GM04503 (cell line): ENCODE measurements around the gene HKDC1.
"Not testable (repeated sequence)": the region's sequence is repeated elsewhere in the genome, so short reads cannot be mapped to it uniquely, and the experiment has no call there.

ENCODE experiments used
- DNase-seq: peaks from one replicate; pipeline ENCODE4 v3.0.0-alpha.2; 2012; ENCODE audit warnings: low read depth

The HKDC1 gene

DNA sequence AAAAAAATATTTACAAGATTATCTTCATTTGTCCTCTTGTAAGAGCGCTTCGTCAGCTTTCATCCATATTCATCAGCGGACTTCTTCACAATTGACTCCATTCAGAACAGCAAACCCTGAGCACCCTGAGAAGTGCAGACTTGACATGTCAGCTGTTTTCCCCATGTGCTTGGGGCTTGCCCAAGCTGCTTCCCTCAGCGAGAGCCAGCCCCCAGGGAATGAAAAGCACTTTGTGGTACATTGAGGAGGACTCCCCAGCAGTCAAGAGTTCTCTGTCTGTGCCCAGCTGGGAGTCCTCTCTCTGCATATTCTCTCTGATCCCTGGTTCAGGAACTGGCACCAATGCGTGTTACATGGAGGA lies 22.7 kb downstream of the HKDC1 start:
- DNase-seq, result no peak

GRCh38 chr10:69243817-69244216 lies 23.7 kb downstream of the HKDC1 start:
- no peak for DNase-seq

GRCh38 chr10:69246036-69246435 lies 25.9 kb downstream of the HKDC1 start:
- DNase-seq, result no peak

DNA sequence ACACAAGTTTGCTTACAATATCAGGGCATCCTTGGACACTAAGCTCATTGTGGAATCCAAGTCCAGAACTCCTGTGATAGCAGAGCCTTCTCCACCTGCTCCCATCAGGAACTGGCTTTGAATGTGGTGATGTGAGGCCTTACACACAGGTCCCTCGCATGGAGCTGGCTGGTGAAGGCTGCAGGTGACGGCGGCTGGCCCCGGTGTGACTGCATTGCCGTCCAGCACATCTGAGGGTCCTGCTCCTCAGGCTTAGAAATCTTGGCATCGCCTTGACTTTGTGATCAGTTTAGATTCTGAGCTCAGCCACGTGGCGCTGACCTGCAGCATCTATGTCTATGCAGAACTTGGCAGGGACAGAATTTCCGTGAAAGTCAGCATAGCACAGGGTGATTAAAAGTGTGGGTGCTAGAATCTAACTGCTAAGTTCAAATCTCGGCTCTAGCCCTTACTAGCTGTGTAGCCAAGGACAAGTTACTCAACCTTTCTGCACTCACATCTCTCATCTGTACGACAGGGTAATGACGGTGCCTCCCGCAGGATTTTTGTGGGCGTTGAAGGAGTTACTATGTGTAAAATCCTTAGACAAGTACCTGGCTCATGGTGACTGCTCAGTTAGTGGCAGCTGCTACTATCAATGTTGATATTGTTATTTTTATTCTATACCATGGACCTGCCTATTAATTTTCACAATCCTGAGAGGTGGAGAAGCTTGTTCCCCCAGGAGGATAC lies 26.6 kb downstream of the HKDC1 start:
- no peak for DNase-seq

DNA sequence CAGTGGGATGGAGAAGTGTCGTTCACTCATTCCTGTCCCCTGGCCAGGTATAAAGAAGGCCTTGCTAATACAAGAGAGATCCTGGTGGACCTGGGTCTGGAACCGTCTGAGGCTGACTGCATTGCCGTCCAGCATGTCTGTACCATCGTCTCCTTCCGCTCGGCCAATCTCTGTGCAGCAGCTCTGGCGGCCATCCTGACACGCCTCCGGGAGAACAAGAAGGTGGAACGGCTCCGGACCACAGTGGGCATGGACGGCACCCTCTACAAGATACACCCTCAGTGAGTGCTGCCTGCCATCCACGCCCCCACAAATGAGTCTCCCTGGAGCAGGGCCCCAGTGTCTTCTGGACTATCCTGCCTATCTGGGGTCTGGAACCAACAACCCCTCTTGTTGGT lies 27.2 kb downstream of the HKDC1 start:
- DNase-seq, result no peak

GRCh38 chr10:69248117-69248730 lies 28.1 kb downstream of the HKDC1 start:
- no peak for DNase-seq

- DNase-seq, result no peak
Measured at GRCh38 chr10:69250041-69250440, 29.9 kb downstream of the HKDC1 start.

GRCh38 chr10:69251417-69251816 lies 31.3 kb downstream of the HKDC1 start:
- DNase-seq, result not testable (repeated sequence)

DNA sequence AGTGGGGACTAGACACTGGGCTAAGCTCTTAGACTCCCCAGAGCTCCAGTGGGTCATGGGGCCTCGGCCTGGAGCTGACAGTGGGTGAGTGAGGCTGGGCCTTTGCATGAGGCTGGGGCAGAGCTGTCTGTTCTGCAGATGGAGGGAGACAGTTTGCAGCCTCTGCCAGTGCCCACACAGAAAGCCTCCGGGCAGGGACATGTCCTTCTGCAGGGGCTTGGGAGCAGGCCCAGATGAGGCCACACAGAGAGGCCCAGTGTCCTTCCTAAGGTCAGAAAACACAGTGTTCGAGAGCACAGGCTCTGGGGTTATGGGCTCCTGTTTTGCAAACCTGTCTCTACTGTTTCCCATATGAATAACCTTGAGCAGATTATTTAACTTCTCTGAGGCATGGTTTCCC lies 33.0 kb downstream of the HKDC1 start:
- no peak for DNase-seq

DNA sequence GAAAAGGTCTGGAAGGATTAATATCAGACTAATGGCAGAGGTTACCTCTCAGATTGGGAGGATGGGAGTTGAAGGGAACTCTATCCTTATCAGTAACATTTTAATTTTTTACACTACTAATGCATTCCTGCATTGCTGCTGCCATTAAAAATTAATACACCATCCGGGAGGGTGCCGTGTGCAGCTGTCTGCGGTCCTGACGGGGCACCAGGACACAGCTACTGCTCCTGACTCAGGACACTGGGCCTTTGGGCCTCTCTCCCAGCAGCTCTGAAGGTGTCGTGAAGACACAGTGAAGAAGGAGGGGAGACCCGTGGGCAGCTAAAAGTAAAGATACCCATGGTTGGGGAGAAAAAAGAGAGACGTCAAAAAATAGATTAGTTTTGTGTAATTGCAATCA lies 34.7 kb downstream of the HKDC1 start:
- no peak for DNase-seq

GRCh38 chr10:69259547-69260243 lies 39.6 kb downstream of the HKDC1 start:
- DNase-seq, result no peak

DNA sequence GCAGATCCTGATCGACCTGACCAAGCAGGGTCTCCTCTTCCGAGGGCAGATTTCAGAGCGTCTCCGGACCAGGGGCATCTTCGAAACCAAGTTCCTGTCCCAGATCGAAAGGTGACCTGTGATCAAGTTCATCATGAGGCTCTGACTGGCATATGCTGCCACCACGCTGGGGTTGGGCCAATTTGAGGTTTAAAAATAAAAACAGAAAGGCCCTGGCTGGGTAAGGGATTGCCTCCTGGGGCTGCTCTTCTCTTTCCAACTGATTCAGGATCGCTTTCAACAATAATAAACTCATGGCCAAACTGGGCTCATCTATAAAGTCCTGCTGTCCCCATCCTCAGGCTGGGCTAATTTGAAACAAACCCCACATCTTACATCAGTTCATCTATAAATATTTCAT lies 41.1 kb downstream of the HKDC1 start:
- no peak for DNase-seq

DNA sequence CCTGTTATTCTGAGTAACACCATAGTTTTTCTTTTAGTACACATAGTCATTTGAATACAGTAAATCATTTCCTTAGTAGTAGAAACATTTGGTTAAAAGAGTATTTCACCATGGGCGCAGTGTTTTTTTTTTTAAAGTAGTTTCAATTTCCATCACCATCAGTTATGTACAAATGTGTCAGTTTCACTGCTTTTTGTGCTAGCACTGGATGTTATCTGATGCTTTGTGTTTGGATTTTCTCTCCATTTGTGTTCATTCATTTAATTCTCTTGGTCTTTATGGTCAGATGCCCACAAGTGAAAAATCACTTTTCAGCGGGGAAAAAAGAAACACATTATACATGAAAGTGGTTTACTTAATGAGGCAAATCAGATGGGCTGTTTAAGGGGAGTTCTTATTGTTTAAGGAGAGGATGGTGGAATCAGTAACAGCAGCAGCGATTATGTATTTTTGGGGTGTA lies 42.2 kb downstream of the HKDC1 start:
- DNase-seq, result no peak

DNA sequence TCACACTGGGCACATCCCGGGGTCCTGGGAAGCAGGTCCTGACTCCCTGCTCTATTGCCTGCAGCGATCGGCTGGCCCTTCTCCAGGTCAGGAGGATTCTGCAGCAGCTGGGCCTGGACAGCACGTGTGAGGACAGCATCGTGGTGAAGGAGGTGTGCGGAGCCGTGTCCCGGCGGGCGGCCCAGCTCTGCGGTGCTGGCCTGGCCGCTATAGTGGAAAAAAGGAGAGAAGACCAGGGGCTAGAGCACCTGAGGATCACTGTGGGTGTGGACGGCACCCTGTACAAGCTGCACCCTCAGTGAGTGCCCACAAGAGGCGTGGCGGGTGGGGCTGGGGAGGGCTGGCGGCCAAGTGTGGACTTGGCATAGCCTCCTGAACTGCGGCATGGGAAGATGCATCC lies 45.4 kb downstream of the HKDC1 start:
- no peak for DNase-seq

GRCh38 chr10:69268761-69269416 lies 48.8 kb downstream of the HKDC1 start:
- no peak for DNase-seq

GRCh38 chr10:69269761-69270160 lies 49.6 kb downstream of the HKDC1 start:
- no peak for DNase-seq

- no peak for DNase-seq
Measured at GRCh38 chr10:69270990-69271389, 50.9 kb downstream of the HKDC1 start.

GRCh38 chr10:69272624-69273023 lies 52.5 kb downstream of the HKDC1 start:
- no peak for DNase-seq

DNA sequence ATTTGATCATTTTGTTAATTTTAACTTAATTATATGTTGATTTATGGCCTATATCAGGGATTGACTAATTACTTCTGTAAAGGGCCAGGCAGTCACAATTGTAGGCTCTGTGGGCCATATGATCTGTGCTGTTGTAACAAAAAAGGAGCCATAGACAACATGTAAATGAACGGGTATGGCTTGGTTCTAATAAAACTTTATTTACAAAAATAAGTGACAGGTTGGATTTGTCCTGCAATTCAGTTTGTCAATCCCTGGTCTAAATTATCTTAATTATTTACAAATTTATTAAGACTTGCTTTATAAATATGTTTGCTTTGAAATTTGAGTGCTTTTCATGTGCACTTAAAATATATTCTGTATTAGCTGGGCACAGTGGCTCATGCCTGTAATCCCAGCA lies 55.3 kb downstream of the HKDC1 start:
- DNase-seq, result no peak

DNA sequence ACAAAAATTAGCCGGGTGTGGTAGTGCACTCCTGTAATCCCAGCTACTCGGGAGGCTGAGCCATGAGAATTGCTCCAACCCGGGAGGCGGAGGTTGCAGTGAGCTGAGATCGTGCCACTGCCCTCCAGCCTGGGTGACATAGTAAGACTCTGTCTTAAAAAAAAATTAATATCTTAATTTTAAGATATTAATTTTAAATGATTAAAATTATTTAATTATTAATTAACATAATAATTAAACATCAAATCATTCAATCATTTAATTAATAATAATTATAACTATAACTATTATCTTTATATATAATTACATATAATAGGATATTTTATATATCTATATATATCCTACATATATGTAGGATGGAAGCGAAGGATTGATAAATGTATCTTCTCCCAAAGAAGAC lies 56.4 kb downstream of the HKDC1 start:
- DNase-seq, result no peak

- no peak for DNase-seq
Measured at GRCh38 chr10:69278446-69278963, 58.4 kb downstream of the HKDC1 start, which contains the start of gene HK1. Gene HK1 (plus strand): TSS chr10:69278496.

DNA sequence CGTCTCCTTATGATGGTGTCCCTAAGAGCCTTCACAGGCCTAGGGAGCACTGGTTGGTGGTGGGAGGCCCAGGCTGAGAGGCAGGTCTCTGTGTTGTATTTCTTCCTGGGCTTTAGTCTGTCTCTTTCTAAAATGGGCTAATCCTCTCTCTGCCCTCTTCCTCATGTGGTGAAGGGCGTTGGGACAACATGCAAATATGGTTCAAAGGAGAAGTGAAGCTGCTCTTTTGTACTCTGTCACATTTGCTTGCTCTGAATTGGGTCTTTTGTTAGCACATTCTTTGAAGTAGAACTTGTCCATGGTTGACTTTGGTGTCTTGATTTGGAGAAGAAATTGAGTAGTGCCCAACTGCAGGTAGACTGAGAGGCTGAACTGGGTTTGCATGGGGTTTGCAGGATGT lies 59.0 kb downstream of the HKDC1 start:
- no peak for DNase-seq
